Right lobe of liver (tissue), 6 donors: ENCODE measurements around the gene UCHL5. TPM values are rescaled to one million over a fixed set of nuclear protein-coding genes. Genes with fewer than 3 reads are reported as not detected.

Experiments used
- ATAC-seq, 4 donors: fragments of 200-7000 bp; cut with Tn5 transposase; one replicate each; pipeline ENCODE4 v1.9.1; 2020; ENCODE audit warnings: mild to moderate bottlenecking in 4 of 4, moderate library complexity in 4 of 4
- DNase-seq, 3 donors: peaks; one replicate each; pipeline ENCODE4 v3.0.0-alpha.2; 2020
- H3K27ac ChIP-seq, 3 donors: fragments of 200-600 bp; one replicate each; pipeline ENCODE4 v1.8.0; 2022
- H3K27me3 ChIP-seq, 2 donors: fragments of 200-600 bp; one replicate each; pipeline ENCODE4 v1.8.0; 2022
- H3K36me3 ChIP-seq, 4 donors: fragments of 200-600 bp; sonication (generic) in 1 of 4; one replicate each; pipeline versions ENCODE4 v1.5.1 to v1.8.0; 2017 to 2022; ENCODE audit warnings: control low read depth in 1 of 4
- H3K4me1 ChIP-seq, 4 donors: fragments of 200-600 bp; sonication (generic) in 1 of 4; one replicate each; pipeline versions ENCODE4 v1.5.1 to v1.8.0; 2017 to 2022; ENCODE audit warnings: control low read depth in 1 of 4
- H3K4me3 ChIP-seq, 3 donors: fragments of 200-600 bp; one replicate each; pipeline ENCODE4 v1.8.0; 2022
- H3K9me3 ChIP-seq, 4 donors: fragments of 200-600 bp; sonication (generic) in 1 of 4; one replicate each; pipeline versions ENCODE4 v1.5.1 to v1.8.0; 2017 to 2022; ENCODE audit warnings: control low read depth in 1 of 4
- POLR2A ChIP-seq: fragments of 450-650 bp; IDR thresholded peaks from one replicate; pipeline ENCODE4 v1.6.1; 2017; ENCODE audit warnings: antibody characterized with exemption, mild to moderate bottlenecking
- WGBS: methylation state at CpG from one replicate; pipeline ENCODE4 v1.1.6; 2018; ENCODE audit warnings: low coverage, low lambda C conversion rate; ENCODE audit not compliant: insufficient coverage; ENCODE audit errors: missing lambda C conversion rate; 5-methylcytosine and 5-hydroxymethylcytosine counted together
- intact Hi-C, 2 donors: fragments of 100-400 bp; cut with DNase I; formaldehyde crosslinking; loops; one replicate each; pipeline versions ENCODE4 v1.11.2 to v1.14.1; 2022
- total RNA-seq, 6 experiments: library from RNA; depleted of rRNA in 2 of 6; stranded (reverse); fragments of >200 nt in 2 of 6; fragmentation: NEBNext Ultra II Directional in 3 of 6; extraction: Animal tissue kit (Norgen Biotek cat#: 25700) in 3 of 6; gene quantifications; one replicate each; pipeline versions ENCODE4 v1.1.0 to v1.2.4, GENCODE V29; 2016 to 2023
- TF ChIP-seq, protein P1 (sequence below), 4 donors: fragments of 200-600 bp in 3 of 4; fragments of 450-650 bp in 1 of 4; IDR thresholded peaks; one replicate each; pipeline versions ENCODE4 v1.5.1 to v1.8.0; 2016 to 2022; ENCODE audit warnings: antibody characterized with exemption in 4 of 4, mild to moderate bottlenecking in 2 of 4
- donor health status: DM: no; HTN: yes; CAD: no.
- donor health status: DM: no; HTN: no; CAD: no.
- donor health status: DM: no; HTN: no; CAD: no.
- donor health status: DM: no; HTN: yes; CAD: no.
- donor health status: DM: no; HTN: yes; CAD: no.

The UCHL5 gene
- total RNA-seq, 6 experiments from 2014 or later = 11.5 to 28.6 (median 22.3) TPM

DNA sequence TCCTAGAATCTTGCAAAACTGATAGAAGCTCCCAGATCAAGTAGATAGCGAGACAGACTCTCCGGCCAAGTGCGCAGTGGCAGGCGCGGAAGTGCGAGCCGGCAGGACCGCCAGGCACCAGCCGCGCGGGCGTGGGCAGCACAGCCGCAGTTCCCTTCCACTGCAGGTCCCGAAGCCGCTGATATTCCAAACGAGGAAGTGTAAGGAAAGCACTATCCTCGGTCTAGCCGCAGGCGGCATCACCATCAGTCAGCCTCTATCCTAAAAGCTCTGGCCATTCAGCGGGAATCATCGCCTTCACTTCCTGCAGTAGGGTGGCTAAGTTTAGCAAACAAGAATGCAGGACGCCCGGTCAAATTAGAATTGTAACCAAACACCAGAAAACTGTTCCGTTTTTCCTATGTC, 45.3 kb upstream of the UCHL5 start:
- no peak for TF ChIP-seq POLR2A
- TF ChIP-seq, protein P1, sequence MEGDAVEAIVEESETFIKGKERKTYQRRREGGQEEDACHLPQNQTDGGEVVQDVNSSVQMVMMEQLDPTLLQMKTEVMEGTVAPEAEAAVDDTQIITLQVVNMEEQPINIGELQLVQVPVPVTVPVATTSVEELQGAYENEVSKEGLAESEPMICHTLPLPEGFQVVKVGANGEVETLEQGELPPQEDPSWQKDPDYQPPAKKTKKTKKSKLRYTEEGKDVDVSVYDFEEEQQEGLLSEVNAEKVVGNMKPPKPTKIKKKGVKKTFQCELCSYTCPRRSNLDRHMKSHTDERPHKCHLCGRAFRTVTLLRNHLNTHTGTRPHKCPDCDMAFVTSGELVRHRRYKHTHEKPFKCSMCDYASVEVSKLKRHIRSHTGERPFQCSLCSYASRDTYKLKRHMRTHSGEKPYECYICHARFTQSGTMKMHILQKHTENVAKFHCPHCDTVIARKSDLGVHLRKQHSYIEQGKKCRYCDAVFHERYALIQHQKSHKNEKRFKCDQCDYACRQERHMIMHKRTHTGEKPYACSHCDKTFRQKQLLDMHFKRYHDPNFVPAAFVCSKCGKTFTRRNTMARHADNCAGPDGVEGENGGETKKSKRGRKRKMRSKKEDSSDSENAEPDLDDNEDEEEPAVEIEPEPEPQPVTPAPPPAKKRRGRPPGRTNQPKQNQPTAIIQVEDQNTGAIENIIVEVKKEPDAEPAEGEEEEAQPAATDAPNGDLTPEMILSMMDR (IDR thresholded peaks at IDR 0.05) = no peak
- ATAC-seq (peak; percentile 55 to 69 (median 59)), DNase-seq (peak; percentile 50 to 65 (median 58))
- intact Hi-C loops = no loop called here
- Histone ChIP-seq H3K9me3 (no peaks in the 10 kb centered on the region), H3K4me3 (peak overlapping the region; percentile 83 to 96 (median 89)), H3K4me1 (peaks cover 0 to 8% (median 4%) of the 10 kb centered on the region in 4 donors), H3K36me3 (peaks cover 0 to 11% (median 0%) of the 10 kb centered on the region in 4 donors), H3K27ac (peak overlapping the region; percentile 69 to 86 (median 78)), H3K27me3 (no peaks in the 10 kb centered on the region)
- 5% methylated on average over 16 of the region's 24 CpGs for WGBS

DNA sequence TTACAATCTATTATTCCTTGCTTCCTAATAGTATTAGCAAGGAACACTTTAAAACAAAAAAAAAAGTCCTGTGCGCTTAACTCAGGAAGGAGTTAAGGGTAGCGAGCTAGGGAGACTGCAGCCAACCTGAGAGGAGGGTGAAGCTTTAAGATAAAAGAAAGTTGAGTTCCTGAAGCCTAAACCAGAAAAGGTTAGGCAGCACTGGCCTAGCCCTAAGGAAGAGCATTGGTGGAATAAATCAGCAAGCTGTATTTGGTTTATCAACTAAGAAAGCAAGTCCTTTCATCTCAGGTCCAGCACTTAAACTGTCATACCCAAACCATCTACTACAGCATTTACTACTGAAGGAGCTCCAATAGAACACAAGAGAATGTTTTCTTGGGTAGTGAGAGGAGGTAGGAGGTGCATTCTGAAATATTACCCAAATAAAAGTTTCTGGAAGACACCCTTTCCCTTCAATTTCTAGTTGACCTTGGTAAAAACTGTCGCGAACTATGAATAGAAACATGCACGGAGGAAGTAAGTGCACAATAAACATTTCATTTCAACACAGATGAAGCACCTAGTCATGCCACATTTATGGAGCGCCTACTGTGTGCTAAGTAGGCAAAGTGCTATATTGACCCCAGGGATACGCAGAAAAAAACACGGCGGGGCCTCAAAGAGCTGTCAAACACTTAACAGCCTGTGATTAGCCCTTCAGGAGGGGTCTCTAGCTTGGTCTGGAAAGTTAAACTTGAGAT, 44.8 kb upstream of the UCHL5 start:
- ATAC-seq = no peak
- TF ChIP-seq, protein P1 (IDR thresholded peaks at IDR 0.05) = no peak
- TF ChIP-seq POLR2A = no peak
- Histone ChIP-seq H3K4me1 (peaks cover 0 to 8% (median 4%) of the 10 kb centered on the region in 4 donors), H3K27me3 (no peaks in the 10 kb centered on the region), H3K27ac (peak overlapping the region; percentile 69 to 86 (median 78)), H3K36me3 (peaks cover 0 to 16% (median under 1%) of the 10 kb centered on the region in 4 donors), H3K9me3 (no peaks in the 10 kb centered on the region), H3K4me3 (peak overlapping the region; percentile 83 to 96 (median 89))
- no peak for DNase-seq
- intact Hi-C loops = no loop called here
- 28% methylated on average over 9 of the region's 9 CpGs for WGBS

DNA sequence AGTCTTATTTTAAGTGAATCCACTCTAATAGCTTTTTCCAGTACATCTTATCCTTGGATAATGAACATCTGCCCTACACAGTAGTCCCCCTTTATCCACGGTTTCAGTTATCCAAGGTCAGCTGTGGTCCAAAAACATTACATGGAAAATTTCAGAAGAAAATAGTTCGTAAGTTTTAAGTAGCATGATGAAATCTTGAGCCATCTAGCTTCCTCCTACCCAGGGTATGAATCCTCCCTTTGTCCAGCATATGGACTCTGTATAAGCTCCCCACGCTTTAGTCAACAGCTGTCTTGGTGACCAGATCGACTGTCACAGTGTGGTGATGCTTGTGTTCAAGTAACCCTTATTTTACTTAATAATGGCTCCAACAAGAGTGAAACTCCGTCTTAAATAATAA, 43.5 kb upstream of the UCHL5 start:
- 80% methylated on average over 5 of the region's 5 CpGs for WGBS
- intact Hi-C loops = no loop called here
- no peak overlapping the region for H3K27ac ChIP-seq
- H3K4me1 ChIP-seq = peaks cover 0 to 8% (median 4%) of the 10 kb centered on the region in 4 donors
- peaks cover 0 to 28% (median 3%) of the 10 kb centered on the region in 4 donors for H3K36me3 ChIP-seq
- no peak for ATAC-seq
- H3K9me3 ChIP-seq = no peaks in the 10 kb centered on the region
- no peak for DNase-seq
- H3K4me3 ChIP-seq = no peak overlapping the region
- TF ChIP-seq, protein P1 (IDR thresholded peaks at IDR 0.05) = no peak
- TF ChIP-seq POLR2A = no peak
- H3K27me3 ChIP-seq = no peaks in the 10 kb centered on the region

DNA sequence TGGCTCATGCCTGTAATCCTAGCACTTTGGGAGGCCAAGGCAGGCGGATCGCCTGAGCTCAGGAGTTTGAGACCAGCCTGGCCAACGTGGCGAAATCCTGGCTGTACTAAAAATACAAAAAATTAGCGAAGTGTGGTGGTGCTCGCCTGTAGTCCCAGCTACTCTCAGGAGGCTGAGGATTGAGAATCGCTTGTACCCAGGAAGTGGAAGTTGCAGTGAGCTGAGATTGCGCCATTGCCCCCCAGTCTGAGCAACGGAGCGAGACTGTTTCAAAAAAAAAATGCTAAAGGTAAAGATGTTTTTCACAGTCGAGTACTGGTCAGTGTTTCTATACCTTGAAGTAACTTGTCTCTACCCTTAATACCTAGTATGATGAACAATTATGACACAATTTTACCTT, 35.0 kb upstream of the UCHL5 start:
- TF ChIP-seq, protein P1 (IDR thresholded peaks at IDR 0.05) = no peak
- TF ChIP-seq POLR2A = no peak
- no peak for DNase-seq
- 93% methylated on average over 8 of the region's 11 CpGs for WGBS
- Histone ChIP-seq H3K9me3 (no peaks in the 10 kb centered on the region), H3K27ac (no peak overlapping the region), H3K36me3 (peaks cover 0 to 52% (median 7%) of the 10 kb centered on the region in 4 donors), H3K4me1 (no peaks in the 10 kb centered on the region), H3K27me3 (no peaks in the 10 kb centered on the region), H3K4me3 (no peak overlapping the region)
- intact Hi-C loops = no loop called here
- ATAC-seq = no peak
